Thyroid gland (tissue), 4 donors: ENCODE data around the gene POC1A.

Source experiments
- CTCF ChIP-seq, 6 experiments: fragments of 200-600 bp in 3 of 6; fragments of 450-650 bp in 3 of 6; sonication (generic) in 3 of 6; IDR thresholded peaks; one replicate each; pipeline ENCODE4 v1.5.1; 2016 to 2019; ENCODE audit warnings: antibody characterized with exemption in 6 of 6, mild to moderate bottlenecking in 2 of 6, inconsistent platforms in 1 of 6, moderate library complexity in 1 of 6
- POLR2A ChIP-seq, 2 donors: fragments of 450-650 bp; IDR thresholded peaks; one replicate each; pipeline ENCODE4 v1.6.1; 2017; ENCODE audit warnings: antibody characterized with exemption in 2 of 2, mild to moderate bottlenecking in 2 of 2, moderate library complexity in 1 of 2

GRCh38 chr3:52121464-52121805, 32.8 kb downstream of the POC1A start:
- TF ChIP-seq CTCF (IDR thresholded peaks at IDR 0.05), result no peak
- TF ChIP-seq POLR2A (IDR thresholded peaks at IDR 0.05), result no peak
